Prostate gland (tissue), 2 donors: ENCODE measurements around the gene TMEM132D.

ENCODE experiments used
- CTCF ChIP-seq, 4 experiments: fragments of 200-600 bp in 2 of 4; fragments of 450-650 bp in 2 of 4; sonication (generic) in 2 of 4; IDR thresholded peaks; 1 replicate in 3 of 4; 2 replicates in 1 of 4; pipeline ENCODE4 v1.5.1; 2016 to 2019; ENCODE audit warnings: antibody characterized with exemption in 4 of 4, mild to moderate bottlenecking in 2 of 4, moderate library complexity in 2 of 4
- POLR2A ChIP-seq: fragments of 450-650 bp; IDR thresholded peaks from one replicate; pipeline ENCODE4 v1.6.1; 2016; ENCODE audit warnings: antibody characterized with exemption, mild to moderate bottlenecking
- POLR2AphosphoS5 ChIP-seq: sonication (generic); formaldehyde crosslinking; IDR thresholded peaks from one replicate; pipeline ENCODE4 v1.6.1; 2017; ENCODE audit warnings: antibody characterized with exemption

GRCh38 chr12:129868575-129868974 lies 35.2 kb downstream of the TMEM132D start:
- TF ChIP-seq POLR2A: no peak
- no peak for TF ChIP-seq POLR2AphosphoS5
- no peak for TF ChIP-seq CTCF (IDR thresholded peaks at IDR 0.05)
